CD14-positive monocyte (primary cell): ENCODE results near the gene SCP2. TPM values are rescaled to one million over a fixed set of nuclear protein-coding genes. Genes with fewer than 3 reads are reported as not detected.

Experiments used
- DNase-seq, 3 donors: peaks; one replicate each; pipeline ENCODE4 v3.0.0-alpha.2; 2011 to 2022
- H2AFZ ChIP-seq: 2 replicates; pipeline ENCODE4 v1.6.0; 2012; ENCODE audit warnings: mild to moderate bottlenecking, low read depth, low read length, inconsistent platforms; ENCODE audit not compliant: insufficient read depth, poor library complexity, severe bottlenecking
- H3K27ac ChIP-seq, 2 donors: 1 replicate in 1 of 2; 2 replicates in 1 of 2; pipeline ENCODE4 v1.5.1; 2012 to 2013; ENCODE audit warnings: low read length in 2 of 2, control low read depth in 1 of 2, inconsistent platforms in 1 of 2, low read depth in 1 of 2, mild to moderate bottlenecking in 1 of 2
- H3K27me3 ChIP-seq, 2 donors: one replicate each; pipeline versions ENCODE4 v1.6.0 to v1.6.1; 2011 to 2013; ENCODE audit warnings: low read length in 2 of 2; ENCODE audit not compliant: control insufficient read depth in 2 of 2, insufficient read depth in 2 of 2
- H3K36me3 ChIP-seq, 2 donors: replicated peaks in 1 of 2; 1 replicate in 1 of 2; 2 replicates in 1 of 2; pipeline versions ENCODE4 v1.5.1 to v1.6.1; 2012 to 2013; ENCODE audit warnings: low read length in 2 of 2, control low read depth in 1 of 2, inconsistent platforms in 1 of 2, mild to moderate bottlenecking in 1 of 2; ENCODE audit not compliant: insufficient read depth in 2 of 2, control insufficient read depth in 1 of 2
- H3K4me1 ChIP-seq, 2 donors: 1 replicate in 1 of 2; 2 replicates in 1 of 2; pipeline versions ENCODE4 v1.5.1 to v1.6.1; 2012 to 2013; ENCODE audit warnings: low read length in 2 of 2, control low read depth in 1 of 2, inconsistent platforms in 1 of 2, mild to moderate bottlenecking in 1 of 2, moderate library complexity in 1 of 2; ENCODE audit not compliant: insufficient read depth in 2 of 2, control insufficient read depth in 1 of 2
- H3K4me2 ChIP-seq: replicated peaks from 2 replicates; pipeline ENCODE3; 2012; ENCODE audit warnings: low read length, moderate library complexity, mild to moderate bottlenecking; ENCODE audit not compliant: poor library complexity, severe bottlenecking; ENCODE audit errors: extremely low read depth
- H3K4me3 ChIP-seq, 3 experiments: fragments of 200-600 bp in 1 of 3; sonication (generic) in 1 of 3; replicated peaks in 1 of 3; 1 replicate in 2 of 3; 2 replicates in 1 of 3; pipeline ENCODE4 v1.5.1; 2011 to 2013; ENCODE audit warnings: low read length in 3 of 3, mild to moderate bottlenecking in 3 of 3, control low read depth in 2 of 3, low read depth in 2 of 3, inconsistent platforms in 1 of 3, moderate library complexity in 1 of 3
- H3K79me2 ChIP-seq: 2 replicates; pipeline ENCODE4 v1.6.0; 2012; ENCODE audit warnings: mild to moderate bottlenecking, control low read depth, inconsistent platforms, low read length, moderate library complexity; ENCODE audit not compliant: insufficient read depth
- H3K9ac ChIP-seq: 2 replicates; pipeline ENCODE4 v1.6.0; 2017; ENCODE audit warnings: low read length, mild to moderate bottlenecking; ENCODE audit not compliant: insufficient read depth, poor library complexity, severe bottlenecking
- H3K9me3 ChIP-seq, 2 donors: replicated peaks in 1 of 2; 1 replicate in 1 of 2; 2 replicates in 1 of 2; pipeline versions ENCODE4 v1.5.1 to v1.6.1; 2012 to 2013; ENCODE audit warnings: low read length in 2 of 2, control low read depth in 1 of 2; ENCODE audit not compliant: control insufficient read depth in 1 of 2, insufficient read depth in 1 of 2
- H4K20me1 ChIP-seq: 2 replicates; pipeline ENCODE4 v1.6.0; 2012; ENCODE audit warnings: mild to moderate bottlenecking, low read length, control low read depth, moderate library complexity; ENCODE audit not compliant: insufficient read depth
- H3K27ac Mint-ChIP-seq, 7 donors: one replicate each; pipeline ENCODE4 v1.8.0; 2020; ENCODE audit warnings: mild to moderate bottlenecking in 7 of 7, mixed read lengths in 7 of 7, moderate library complexity in 6 of 7, inconsistent platforms in 2 of 7
- H3K27me3 Mint-ChIP-seq, 3 donors: one replicate each; pipeline ENCODE4 v1.8.0; 2021 to 2022; ENCODE audit warnings: low read depth in 3 of 3, mild to moderate bottlenecking in 3 of 3, mixed read lengths in 3 of 3, moderate library complexity in 3 of 3, inconsistent platforms in 1 of 3
- H3K36me3 Mint-ChIP-seq, 2 donors: one replicate each; pipeline ENCODE4 v1.8.0; 2020; ENCODE audit warnings: mixed read lengths in 2 of 2, inconsistent platforms in 1 of 2, mild to moderate bottlenecking in 1 of 2
- H3K4me1 Mint-ChIP-seq: one replicate; pipeline ENCODE4 v1.8.0; 2020; ENCODE audit warnings: mild to moderate bottlenecking, mixed read lengths
- H3K4me3 Mint-ChIP-seq, 2 donors: one replicate each; pipeline ENCODE4 v1.8.0; 2020; ENCODE audit warnings: mild to moderate bottlenecking in 2 of 2, mixed read lengths in 2 of 2, moderate library complexity in 1 of 2
- H3K9me3 Mint-ChIP-seq, 7 donors: one replicate each; pipeline ENCODE4 v1.8.0; 2020 to 2022; ENCODE audit warnings: mixed read lengths in 7 of 7, mild to moderate bottlenecking in 6 of 7, moderate library complexity in 6 of 7, inconsistent platforms in 2 of 7
- WGBS: methylation state at CpG from one replicate; pipeline ENCODE4 v1.1.5; 2013; ENCODE audit warnings: missing lambda C conversion rate; ENCODE audit not compliant: insufficient coverage; 5-methylcytosine and 5-hydroxymethylcytosine counted together
- intact Hi-C, 2 donors: fragments of 100-400 bp; cut with micrococcal nuclease; formaldehyde crosslinking; loops; one replicate each; pipeline versions ENCODE4 v1.15.0 to v1.15.1; 2023
- polyA plus RNA-seq, 3 donors: library from polyadenylated mRNA; depleted of rRNA in 1 of 3; unstranded in 2 of 3; stranded (reverse) in 1 of 3; fragments of 300-500 nt in 2 of 3; fragments of >200 nt in 1 of 3; fragmentation: Illumina TruSeq in 2 of 3; gene quantifications; 1 replicate in 2 of 3; 2 replicates in 1 of 3; pipeline ENCODE4 v1.2.3, GENCODE V29; 2012 to 2021
- TF ChIP-seq, protein P1 (sequence below): fragments of 200-600 bp; IDR thresholded peaks from one replicate; pipeline ENCODE4 v1.8.0; 2022; ENCODE audit warnings: antibody characterized with exemption, mild to moderate bottlenecking

SCP2 gene
- polyA plus RNA-seq, 3 donors = 56.3 to 197 (median 156) TPM

DNA sequence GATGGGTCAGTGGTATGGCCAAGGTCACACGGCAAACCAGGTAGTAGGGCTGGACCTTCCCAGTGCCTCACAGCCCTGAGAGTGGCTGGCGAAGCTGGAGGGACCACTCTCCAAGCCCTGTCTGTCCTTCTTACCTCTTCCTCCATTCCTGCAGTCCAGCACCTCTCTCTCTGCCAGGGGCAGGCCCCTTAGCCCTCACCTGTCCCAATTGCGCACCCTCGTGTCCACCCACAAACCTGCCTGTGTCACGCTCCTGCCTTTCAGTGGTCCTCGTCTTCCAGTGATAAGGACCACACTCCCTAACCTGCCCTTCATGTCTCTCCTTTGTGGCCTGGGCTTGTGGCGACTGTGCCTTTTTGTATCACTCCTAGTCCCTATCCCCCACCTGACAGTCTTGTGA is 138.3 kb downstream of the SCP2 start:
- Mint-ChIP-seq H3K4me3 (no peak overlapping the region), H3K27me3 (peaks cover 33 to 43% (median 34%) of the 10 kb centered on the region in 3 donors), H3K4me1 (peaks cover 6% of the 10 kb centered on the region), H3K36me3 (no peaks in the 10 kb centered on the region), H3K27ac (no peak overlapping the region), H3K9me3 (peaks cover 0 to 7% (median 2%) of the 10 kb centered on the region in 7 donors)
- H3K36me3 ChIP-seq = no peaks in the 10 kb centered on the region
- no peak overlapping the region for H3K4me3 ChIP-seq
- H3K4me2 ChIP-seq = no peak overlapping the region
- TF ChIP-seq, protein P1, sequence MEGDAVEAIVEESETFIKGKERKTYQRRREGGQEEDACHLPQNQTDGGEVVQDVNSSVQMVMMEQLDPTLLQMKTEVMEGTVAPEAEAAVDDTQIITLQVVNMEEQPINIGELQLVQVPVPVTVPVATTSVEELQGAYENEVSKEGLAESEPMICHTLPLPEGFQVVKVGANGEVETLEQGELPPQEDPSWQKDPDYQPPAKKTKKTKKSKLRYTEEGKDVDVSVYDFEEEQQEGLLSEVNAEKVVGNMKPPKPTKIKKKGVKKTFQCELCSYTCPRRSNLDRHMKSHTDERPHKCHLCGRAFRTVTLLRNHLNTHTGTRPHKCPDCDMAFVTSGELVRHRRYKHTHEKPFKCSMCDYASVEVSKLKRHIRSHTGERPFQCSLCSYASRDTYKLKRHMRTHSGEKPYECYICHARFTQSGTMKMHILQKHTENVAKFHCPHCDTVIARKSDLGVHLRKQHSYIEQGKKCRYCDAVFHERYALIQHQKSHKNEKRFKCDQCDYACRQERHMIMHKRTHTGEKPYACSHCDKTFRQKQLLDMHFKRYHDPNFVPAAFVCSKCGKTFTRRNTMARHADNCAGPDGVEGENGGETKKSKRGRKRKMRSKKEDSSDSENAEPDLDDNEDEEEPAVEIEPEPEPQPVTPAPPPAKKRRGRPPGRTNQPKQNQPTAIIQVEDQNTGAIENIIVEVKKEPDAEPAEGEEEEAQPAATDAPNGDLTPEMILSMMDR = no peak
- H3K79me2 ChIP-seq = no peaks in the 10 kb centered on the region
- H3K4me1 ChIP-seq = peaks cover 0 to 3% of the 10 kb centered on the region in 2 donors
- WGBS = 96% methylated on average over 5 of the region's 7 CpGs
- no peak for DNase-seq
- H3K9me3 ChIP-seq = peaks cover 0 to 9% of the 10 kb centered on the region in 2 donors
- intact Hi-C loops = no loop called here
- H2AFZ ChIP-seq = no peak overlapping the region
- H3K27me3 ChIP-seq = peaks cover 30 to 36% of the 10 kb centered on the region in 2 donors
- no peak overlapping the region for H3K27ac ChIP-seq
- H3K9ac ChIP-seq = no peak overlapping the region
- H4K20me1 ChIP-seq = no peaks in the 10 kb centered on the region

DNA sequence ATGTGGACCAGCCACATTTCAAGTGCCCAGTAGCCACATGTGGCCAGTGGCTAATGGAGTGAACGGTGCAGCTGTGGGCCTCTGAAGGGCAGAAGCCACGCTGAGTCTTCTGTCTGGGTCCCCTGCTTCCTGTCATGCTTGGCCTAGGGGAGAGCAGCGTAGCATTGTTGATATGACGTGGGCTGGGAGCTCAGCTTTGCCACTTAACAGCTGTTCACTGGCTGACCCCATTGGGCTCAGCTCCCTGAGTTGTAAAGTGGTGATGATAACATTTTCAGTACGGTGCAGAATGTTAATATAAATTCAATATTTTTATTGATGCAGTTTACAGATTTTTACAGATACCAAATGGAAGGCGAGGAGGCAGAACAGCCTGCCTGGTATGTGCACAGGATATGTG is 139.4 kb downstream of the SCP2 start:
- peaks cover 5% of the 10 kb centered on the region for H3K4me1 Mint-ChIP-seq
- intact Hi-C loops = no loop called here
- no peak for DNase-seq
- Histone ChIP-seq H3K9me3 (peaks cover 0 to 9% of the 10 kb centered on the region in 2 donors), H4K20me1 (no peaks in the 10 kb centered on the region), H3K4me2 (no peak overlapping the region), H3K27ac (no peak overlapping the region), H3K4me1 (peaks cover 0 to 3% of the 10 kb centered on the region in 2 donors), H3K36me3 (no peaks in the 10 kb centered on the region), H2AFZ (no peak overlapping the region), H3K27me3 (peaks cover 19 to 25% of the 10 kb centered on the region in 2 donors), H3K4me3 (no peak overlapping the region), H3K79me2 (no peaks in the 10 kb centered on the region), H3K9ac (no peak overlapping the region)
- 88% methylated on average over 4 of the region's 6 CpGs for whole genome bisulfite sequencing
- no peaks in the 10 kb centered on the region for H3K36me3 Mint-ChIP-seq
- H3K4me3 Mint-ChIP-seq = no peak overlapping the region
- peak overlapping the region in 1 of 7 donors; percentile 51 for H3K27ac Mint-ChIP-seq
- TF ChIP-seq, protein P1 = no peak
- H3K27me3 Mint-ChIP-seq = peaks cover 23 to 32% (median 26%) of the 10 kb centered on the region in 3 donors
- H3K9me3 Mint-ChIP-seq = peaks cover 0 to 4% (median 2%) of the 10 kb centered on the region in 7 donors
